Adrenal gland (tissue), 5 donors: ENCODE results near the gene WBP2.

Source experiments
- POLR2A ChIP-seq, 2 donors: fragments of 450-650 bp; IDR thresholded peaks; one replicate each; pipeline ENCODE4 v1.6.1; 2017; ENCODE audit warnings: antibody characterized with exemption in 2 of 2, mild to moderate bottlenecking in 2 of 2, moderate library complexity in 1 of 2
- TF ChIP-seq, protein P1 (sequence below), 6 experiments: fragments of 450-650 bp in 4 of 6; fragments of 200-600 bp in 2 of 6; sonication (generic) in 1 of 6; IDR thresholded peaks; 1 replicate in 5 of 6; 2 replicates in 1 of 6; pipeline versions ENCODE4 v1.5.1 to v1.8.0; 2016 to 2021; ENCODE audit warnings: antibody characterized with exemption in 6 of 6, mild to moderate bottlenecking in 2 of 6, moderate library complexity in 1 of 6
- donor health status: DM: no; HTN: no; CAD: no.

DNA sequence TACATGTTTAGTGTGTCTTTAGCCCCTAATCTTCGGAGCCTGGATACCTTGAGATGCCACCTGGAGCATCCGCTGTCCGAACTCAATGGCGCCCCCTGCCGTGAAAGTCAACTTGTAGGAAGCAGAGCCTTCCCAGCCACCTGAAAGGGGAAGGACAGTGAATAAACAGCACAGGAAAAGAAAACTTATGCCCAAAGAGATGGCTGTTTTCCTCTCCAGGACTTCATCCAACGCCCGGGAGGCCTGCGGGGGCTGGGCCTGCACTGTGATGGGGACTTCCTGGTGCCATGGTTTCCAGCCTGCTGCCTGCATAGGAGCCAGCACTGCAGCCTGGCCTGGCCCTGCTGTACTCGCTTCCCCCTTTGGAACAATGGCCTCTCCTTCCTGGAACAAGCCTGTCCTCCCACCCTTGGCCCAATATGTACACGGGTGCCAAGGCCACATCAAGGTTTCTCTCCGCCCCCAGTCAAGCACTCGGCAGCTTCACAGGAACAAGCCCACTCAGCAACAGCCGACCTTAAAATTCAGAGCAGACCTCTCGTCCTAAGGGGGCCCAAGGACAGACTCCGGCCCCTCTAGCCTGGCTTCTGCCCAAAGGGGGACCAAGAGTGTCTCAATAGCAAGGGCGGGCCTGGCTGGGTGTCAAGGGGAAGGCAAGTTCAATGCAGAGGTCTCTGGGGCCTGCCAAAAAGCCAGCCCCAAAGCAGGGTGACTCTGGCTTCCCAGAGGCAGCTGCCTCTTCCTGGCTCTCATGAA, 6.4 kb downstream of the WBP2 start:
- TF ChIP-seq POLR2A (IDR thresholded peaks at IDR 0.05) = peak in 1 of 2 donors; percentile 22
- TF ChIP-seq, protein P1, sequence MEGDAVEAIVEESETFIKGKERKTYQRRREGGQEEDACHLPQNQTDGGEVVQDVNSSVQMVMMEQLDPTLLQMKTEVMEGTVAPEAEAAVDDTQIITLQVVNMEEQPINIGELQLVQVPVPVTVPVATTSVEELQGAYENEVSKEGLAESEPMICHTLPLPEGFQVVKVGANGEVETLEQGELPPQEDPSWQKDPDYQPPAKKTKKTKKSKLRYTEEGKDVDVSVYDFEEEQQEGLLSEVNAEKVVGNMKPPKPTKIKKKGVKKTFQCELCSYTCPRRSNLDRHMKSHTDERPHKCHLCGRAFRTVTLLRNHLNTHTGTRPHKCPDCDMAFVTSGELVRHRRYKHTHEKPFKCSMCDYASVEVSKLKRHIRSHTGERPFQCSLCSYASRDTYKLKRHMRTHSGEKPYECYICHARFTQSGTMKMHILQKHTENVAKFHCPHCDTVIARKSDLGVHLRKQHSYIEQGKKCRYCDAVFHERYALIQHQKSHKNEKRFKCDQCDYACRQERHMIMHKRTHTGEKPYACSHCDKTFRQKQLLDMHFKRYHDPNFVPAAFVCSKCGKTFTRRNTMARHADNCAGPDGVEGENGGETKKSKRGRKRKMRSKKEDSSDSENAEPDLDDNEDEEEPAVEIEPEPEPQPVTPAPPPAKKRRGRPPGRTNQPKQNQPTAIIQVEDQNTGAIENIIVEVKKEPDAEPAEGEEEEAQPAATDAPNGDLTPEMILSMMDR (IDR thresholded peaks at IDR 0.05) = peak; percentile 27 to 72 (median 56)
